Mucosa of descending colon (tissue), 3 donors: Measurements from ENCODE around the gene DHDH. TPM values are rescaled to one million over a fixed set of nuclear protein-coding genes. Genes with fewer than 3 reads are reported as not detected.
A peak's percentile ranks its signal among the peaks of the same experiment; 100 is the strongest.
"Not testable (repeated sequence)": the region's sequence is repeated elsewhere in the genome, so short reads cannot be mapped to it uniquely, and the experiment has no call there.

Source experiments
- ATAC-seq: fragments of 200-7000 bp; cut with Tn5 transposase; one replicate; pipeline ENCODE4 v1.9.1; 2020; ENCODE audit warnings: mild to moderate bottlenecking, moderate library complexity
- DNase-seq, 3 donors: peaks; one replicate each; pipeline ENCODE4 v3.0.0-alpha.2; 2020
- H3K36me3 ChIP-seq: fragments of 200-600 bp; one replicate; pipeline ENCODE4 v1.8.0; 2021; ENCODE audit warnings: low read depth, mild to moderate bottlenecking
- H3K4me1 ChIP-seq: fragments of 200-600 bp; one replicate; pipeline ENCODE4 v1.8.0; 2021; ENCODE audit warnings: low read depth, mild to moderate bottlenecking
- H3K4me3 ChIP-seq: fragments of 200-600 bp; one replicate; pipeline ENCODE4 v1.8.0; 2021; ENCODE audit warnings: mild to moderate bottlenecking
- H3K9me3 ChIP-seq: fragments of 200-600 bp; one replicate; pipeline ENCODE4 v1.8.0; 2021; ENCODE audit warnings: mild to moderate bottlenecking
- CTCF ChIP-seq: fragments of 200-600 bp; IDR thresholded peaks from one replicate; pipeline ENCODE4 v1.8.0; 2022; ENCODE audit warnings: antibody characterized with exemption, mild to moderate bottlenecking
- intact Hi-C, 2 donors: fragments of 100-400 bp; cut with DNase I in 1 of 2; cut with micrococcal nuclease in 1 of 2; formaldehyde crosslinking; loops; one replicate each; pipeline versions ENCODE4 v1.11.0 to v1.11.1; 2022; cut with DNase I, micrococcal nuclease
- total RNA-seq, 3 donors: library from RNA; stranded (reverse); fragmentation: NEBNext Ultra II Directional in 2 of 3; extraction: Animal tissue kit (Norgen Biotek cat#: 25700) in 2 of 3; gene quantifications; one replicate each; pipeline versions ENCODE4 v1.2.1 to v1.2.4, GENCODE V29; 2021 to 2023
- donor health status: DM: no; HTN: no; CAD: no; lungs with moderate emphysema.
- donor health status: DM: no; HTN: no; CAD: no.
- donor health status: DM: no; HTN: yes; CAD: no.

DHDH gene
- total RNA-seq, 3 donors from 2014 or later: 0.52 TPM; not detected in 2

- TF ChIP-seq CTCF: no peak
- Histone ChIP-seq H3K4me1 (no peaks in the 10 kb centered on the region), H3K4me3 (no peak overlapping the region), H3K36me3 (no peaks in the 10 kb centered on the region), H3K9me3 (no peaks in the 10 kb centered on the region)
- intact Hi-C loops: no loop called here
- no peak for ATAC-seq
- DNase-seq: no peak
Observed at GRCh38 chr19:48921721-48922500, 11.6 kb upstream of the DHDH start.

GRCh38 chr19:48922548-48923490, 10.7 kb upstream of the DHDH start:
- ATAC-seq (no peak), DNase-seq (no peak)
- no peaks in the 10 kb centered on the region for H3K36me3 ChIP-seq
- intact Hi-C loops: no loop called here
- H3K4me1 ChIP-seq: peaks cover 4% of the 10 kb centered on the region
- no peak overlapping the region for H3K4me3 ChIP-seq
- H3K9me3 ChIP-seq: no peaks in the 10 kb centered on the region
- TF ChIP-seq CTCF: no peak

- Histone ChIP-seq H3K36me3 (no peaks in the 10 kb centered on the region), H3K9me3 (no peaks in the 10 kb centered on the region), H3K4me3 (no peak overlapping the region), H3K4me1 (peaks cover 4% of the 10 kb centered on the region)
- TF ChIP-seq CTCF: no peak
- ATAC-seq (peak; percentile 7), DNase-seq (no peak)
- intact Hi-C loops: no loop called here
Observed at GRCh38 chr19:48925240-48925843, 8.2 kb upstream of the DHDH start.

- H3K4me1 ChIP-seq, H3K9me3 ChIP-seq, ATAC-seq, H3K36me3 ChIP-seq, H3K4me3 ChIP-seq, DNase-seq, intact Hi-C loops: not testable (repeated sequence)
Observed at GRCh38 chr19:48925890-48926289, 7.6 kb upstream of the DHDH start.

- intact Hi-C loops: no loop called here
Observed at GRCh38 chr19:48926909-48927308, 6.6 kb upstream of the DHDH start.

GRCh38 chr19:48927692-48928091, 5.8 kb upstream of the DHDH start:
- H3K36me3 ChIP-seq, H3K9me3 ChIP-seq, ATAC-seq, H3K4me1 ChIP-seq, intact Hi-C loops, DNase-seq, H3K4me3 ChIP-seq: not testable (repeated sequence)

More at GRCh38 chr19:48926909-48927308, 6.6 kb upstream of the DHDH start:
- H3K4me1 ChIP-seq: peaks cover 4% of the 10 kb centered on the region
- TF ChIP-seq CTCF: no peak
- no peaks in the 10 kb centered on the region for H3K36me3 ChIP-seq
- DNase-seq (peak in 1 of 3 donors; percentile 34), ATAC-seq (peak; percentile 57)
- H3K9me3 ChIP-seq: no peaks in the 10 kb centered on the region
- no peak overlapping the region for H3K4me3 ChIP-seq
